Forelimb muscle (tissue), 1 donor: ENCODE data around the gene APLNR. TPM values are rescaled to one million over a fixed set of nuclear protein-coding genes. Genes with fewer than 3 reads are reported as not detected.

ENCODE experiments used
- DNase-seq: peaks from one replicate; pipeline ENCODE4 v3.0.0-alpha.2; 2013; ENCODE audit warnings: low read depth
- polyA plus RNA-seq: library from polyadenylated mRNA; unstranded; fragments of 120-200 nt; gene quantifications from one replicate; pipeline ENCODE4 v1.2.1, GENCODE V29; 2013; ENCODE audit not compliant: insufficient read length

Gene APLNR
- polyA plus RNA-seq, 1 donor: 86.9 TPM

GRCh38 chr11:57219021-57219627 lies 17.9 kb downstream of the APLNR start:
- no peak for DNase-seq

- DNase-seq: no peak
These were observed 20.0 kb downstream of the APLNR start for GRCh38 chr11:57217053-57217452.

- no peak for DNase-seq
These were observed 20.6 kb downstream of the APLNR start for GRCh38 chr11:57216463-57216862.

- no peak for DNase-seq
These were observed 22.6 kb downstream of the APLNR start for GRCh38 chr11:57214494-57214893.

GRCh38 chr11:57214098-57214417 lies 23.0 kb downstream of the APLNR start:
- DNase-seq: no peak

GRCh38 chr11:57213342-57214097 lies 23.5 kb downstream of the APLNR start:
- DNase-seq: no peak

GRCh38 chr11:57210781-57211180 lies 26.3 kb downstream of the APLNR start:
- no peak for DNase-seq

- no peak for DNase-seq
These were observed 29.9 kb downstream of the APLNR start for GRCh38 chr11:57207168-57207567.

GRCh38 chr11:57205041-57205641 lies 31.9 kb downstream of the APLNR start:
- DNase-seq: no peak

GRCh38 chr11:57203882-57204480 lies 33.1 kb downstream of the APLNR start:
- no peak for DNase-seq

- peak; percentile 74 for DNase-seq
These were observed 33.7 kb downstream of the APLNR start for GRCh38 chr11:57203359-57203758.

- DNase-seq: no peak
These were observed 34.8 kb downstream of the APLNR start for GRCh38 chr11:57202281-57202680.

- DNase-seq: no peak
These were observed 36.1 kb downstream of the APLNR start for GRCh38 chr11:57200917-57201316.

- no peak for DNase-seq
These were observed 37.7 kb downstream of the APLNR start for GRCh38 chr11:57199330-57199729.

GRCh38 chr11:57197762-57198161 lies 39.3 kb downstream of the APLNR start:
- no peak for DNase-seq

- DNase-seq: no peak
These were observed 40.5 kb downstream of the APLNR start for GRCh38 chr11:57196596-57196995.

GRCh38 chr11:57192316-57192715 lies 44.7 kb downstream of the APLNR start:
- DNase-seq: no peak

- no peak for DNase-seq
These were observed 45.5 kb downstream of the APLNR start for GRCh38 chr11:57191311-57192219.

- no peak for DNase-seq
These were observed 46.5 kb downstream of the APLNR start for GRCh38 chr11:57190548-57190947.
